Measurements from ENCODE around the gene ABRACL. TPM values are rescaled to one million over a fixed set of nuclear protein-coding genes. Genes with fewer than 3 reads are reported as not detected.

Gene ABRACL
- total and polyA plus RNA-seq, 2 donors (not counting 3 experiments of a cell fraction or from before 2014, with no cell fraction given), result 54.4 to 87.4 TPM

DNA sequence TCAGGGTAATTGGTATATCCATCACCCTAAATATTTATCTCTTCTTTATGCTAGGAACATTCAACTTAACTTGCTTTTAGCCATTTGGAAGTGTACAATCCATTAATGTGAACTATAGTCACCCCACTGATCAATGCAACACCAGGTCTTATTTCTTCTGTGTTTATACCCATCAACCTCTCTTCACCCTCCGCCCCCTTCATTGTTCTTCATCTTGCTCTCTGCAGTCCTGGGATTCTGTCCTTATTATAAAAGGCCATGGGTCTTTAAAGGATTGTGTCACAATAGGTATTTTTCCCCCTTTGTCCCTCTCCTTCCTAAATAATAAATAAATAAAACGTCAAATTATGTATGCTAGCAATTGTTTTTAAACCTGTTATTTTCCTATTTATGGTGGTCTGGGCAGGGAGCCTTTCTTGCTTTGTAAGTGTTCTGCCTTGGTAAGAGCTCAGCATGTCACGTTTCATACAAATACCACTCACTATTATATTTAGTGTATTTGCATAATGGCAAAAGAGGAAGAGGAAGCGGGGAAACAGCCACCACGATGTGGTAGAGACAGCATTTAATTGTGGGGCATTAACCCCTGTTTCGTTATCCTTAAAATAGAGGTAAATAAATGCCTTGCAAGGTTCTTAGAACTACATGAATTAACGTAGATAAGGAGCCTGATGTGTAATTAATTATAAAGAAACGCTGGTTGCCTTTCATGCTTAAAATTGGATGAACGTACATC is 1.9 kb downstream of the ABRACL start:
- TSS peak; percentile 24 for BruUV-seq (replicated peaks)
- H3K79me2 ChIP-seq (ENCODE audit: control insufficient read depth, insufficient read depth, low read length), result peaks cover 50% of the 10 kb centered on the region
- H3K27me3 ChIP-seq (ENCODE audit: control insufficient read depth in 2 of 2, insufficient read depth in 2 of 2, low read length in 2 of 2), result no peaks in the 10 kb centered on the region
- intact Hi-C loops (cut with micrococcal nuclease) (no loop called here), dilution Hi-C loops (cut with MboI; ENCODE audit: extremely low pct_ligation_motif_present, low sequenced_read_pairs) (no loop called here)
- peak overlapping the region; percentile 74 to 94 (median 77) for H3K4me3 ChIP-seq (replicated peaks in 1 of 3; ENCODE audit: insufficient read depth in 1 of 3, low read depth in 1 of 3, low read length in 3 of 3)
- no peaks in the 10 kb centered on the region for H3K9me1 ChIP-seq (replicated peaks; ENCODE audit: control insufficient read depth, extremely low read depth, insufficient read depth, low read length)
- H3K36me3 ChIP-seq (ENCODE audit: control insufficient read depth in 2 of 2, extremely low read depth in 1 of 2, insufficient read depth in 2 of 2, low read length in 2 of 2), result peaks cover 0 to 7% of the 10 kb centered on the region in 2 experiments
- peak overlapping the region; percentile 93 for H3K4me2 ChIP-seq (ENCODE audit: insufficient read depth, low read length)
- no peaks in the 10 kb centered on the region for H3K9me3 ChIP-seq (replicated peaks; ENCODE audit: control insufficient read depth, insufficient read depth, low read length)
- DNase-seq (ENCODE audit: low read depth, low spot score) (no peak), FAIRE-seq (no peak)
- H2AFZ ChIP-seq (ENCODE audit: low read depth, low read length), result peak overlapping the region; percentile 90
- peak overlapping the region; percentile 87 for H3K9ac ChIP-seq (replicated peaks; ENCODE audit: extremely low read depth, insufficient read depth, low read length)
- POLR2A ChIA-PET, result interaction anchor here (1.5 kb wide), 1 partner anchor 59 kb away, joined by 5 read pairs; no protein-coding TSS in a partner anchor
- no peaks in the 10 kb centered on the region for H4K20me1 ChIP-seq (replicated peaks; ENCODE audit: control insufficient read depth, extremely low read depth, insufficient read depth, low read length)
- no peak for TF ChIP-seq GATA2 (IDR thresholded peaks at IDR 0.05; ENCODE audit: insufficient read depth, insufficient read length, low read depth, low read length)
- TF ChIP-seq POLR2A (IDR thresholded peaks at IDR 0.05; ENCODE audit: low read depth, low read length), result no peak
- no peak for TF ChIP-seq MAX (IDR thresholded peaks at IDR 0.05; ENCODE audit: insufficient read depth, insufficient read length)
- no peak for TF ChIP-seq POLR2AphosphoS5 (IDR thresholded peaks at IDR 0.05; ENCODE audit: insufficient read depth, low read depth, low read length)
- no peak for TF ChIP-seq FOS (IDR thresholded peaks at IDR 0.05; ENCODE audit: borderline replicate concordance, insufficient read depth, low read length)
- TF ChIP-seq CTCF (IDR thresholded peaks at IDR 0.05; ENCODE audit: extremely low read depth in 1 of 2, insufficient read depth in 1 of 2, low read depth in 1 of 2, low read length in 2 of 2), result no peak
- no peak for TF ChIP-seq EZH2 (IDR thresholded peaks at IDR 0.05; ENCODE audit: borderline replicate concordance, low read depth, low read length, severe bottlenecking)
- no peak for TF ChIP-seq JUN (IDR thresholded peaks at IDR 0.05; ENCODE audit: borderline replicate concordance, insufficient read depth, insufficient read length, low read depth)
- no peak for TF ChIP-seq MYC (IDR thresholded peaks at IDR 0.05; ENCODE audit: low read depth, low read length)
- H3K27ac ChIP-seq (ENCODE audit: insufficient read depth, low read depth, low read length), result peak overlapping the region; percentile 81
- H3K4me1 ChIP-seq (ENCODE audit: control insufficient read depth, extremely low read depth, insufficient read depth, low read length), result peaks cover 19% of the 10 kb centered on the region
- CTCF ChIA-PET, result interaction anchor here (1.0 to 1.6 kb wide), 4 partner anchors 10 to 334 kb away, joined by 3 to 5 read pairs (median 3); no protein-coding TSS in a partner anchor
